Stimulated activated CD4-positive, alpha-beta T cell treated with anti-CD3 and anti-CD28 coated beads, Interleukin-1b, Interleukin-23, amount 100 ng/mL, for 1 hour (primary cell): ENCODE data around the gene ARL5A.

Experiments
- DNase-seq, 2 donors: peaks; one replicate each; pipeline ENCODE4 v3.0.0-alpha.2; 2020; ENCODE audit warnings: low read depth in 2 of 2

The ARL5A gene

DNA sequence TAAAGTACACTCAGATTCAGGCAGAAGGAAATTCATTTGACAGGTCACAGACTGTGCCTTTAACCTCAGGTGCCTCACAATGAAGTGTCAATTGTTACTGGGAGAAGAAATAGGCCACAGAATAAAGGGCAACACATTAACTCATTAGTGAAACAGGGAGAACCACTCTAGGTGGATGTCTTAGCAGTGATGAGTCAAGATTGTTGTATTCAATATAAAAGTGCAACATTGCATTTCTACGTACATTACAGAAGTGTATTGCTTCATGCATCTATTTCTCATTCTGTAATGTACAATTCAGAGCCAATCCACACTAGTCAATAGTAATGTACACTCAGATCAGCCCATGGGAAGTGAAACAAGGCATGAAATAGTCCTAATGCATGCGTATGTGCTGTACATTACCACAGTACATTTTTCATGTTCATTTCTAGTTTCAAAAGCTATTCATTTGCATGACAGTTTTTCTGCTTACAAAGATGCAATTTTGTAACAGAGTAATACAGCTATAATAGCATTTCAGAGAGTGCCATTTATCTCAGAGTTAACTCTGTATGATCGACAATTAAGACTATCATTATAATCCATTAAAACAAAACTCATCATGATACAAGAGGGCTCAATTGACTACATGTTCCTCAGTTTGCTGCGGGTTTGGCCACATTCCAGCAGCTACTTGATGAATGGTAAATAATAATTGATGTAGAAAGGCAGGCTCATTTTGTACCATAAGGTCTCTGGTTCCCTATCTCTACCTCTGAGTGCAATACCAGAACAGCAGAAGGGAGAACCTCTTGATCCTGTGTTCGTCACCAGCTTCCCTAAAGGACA is 12.2 kb upstream of the ARL5A start:
- no peak for DNase-seq

DNA sequence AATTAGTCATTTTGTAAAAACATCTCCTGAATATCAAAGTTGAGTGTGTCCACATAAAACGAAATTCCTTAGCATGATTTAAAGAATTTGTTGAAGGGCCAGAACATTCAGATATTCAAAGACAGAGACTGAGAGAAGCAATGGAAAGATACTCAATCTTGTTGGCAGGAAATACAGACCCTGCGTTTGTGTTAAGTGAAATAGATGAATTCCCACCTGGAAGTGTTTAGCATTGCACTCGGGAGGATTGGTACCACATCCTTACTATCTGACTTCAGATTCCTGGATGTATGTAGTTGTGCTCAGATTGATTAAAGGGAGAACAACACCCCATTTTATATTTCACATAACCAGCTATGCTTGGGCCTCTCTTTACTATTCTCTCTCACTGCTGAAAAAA is 9.7 kb upstream of the ARL5A start:
- no peak for DNase-seq

DNA sequence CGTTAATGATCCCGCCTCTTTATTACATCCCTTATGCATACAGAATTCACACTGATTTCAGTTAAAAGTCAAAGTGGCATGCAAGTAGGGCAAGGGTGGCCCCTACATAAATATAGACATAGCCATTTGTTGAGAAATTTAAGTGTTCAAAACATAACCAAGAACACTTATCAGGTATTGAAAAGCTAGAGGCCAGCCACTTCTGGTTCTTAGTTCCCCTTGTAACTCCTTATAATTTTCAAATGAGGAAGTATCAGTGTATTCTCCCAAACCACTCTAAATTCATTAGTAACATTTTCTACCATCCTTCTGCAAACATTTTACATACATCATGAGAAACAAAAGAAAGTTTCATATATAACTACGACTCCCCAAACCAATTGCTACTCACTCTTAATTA is 5.8 kb upstream of the ARL5A start:
- no peak for DNase-seq

DNA sequence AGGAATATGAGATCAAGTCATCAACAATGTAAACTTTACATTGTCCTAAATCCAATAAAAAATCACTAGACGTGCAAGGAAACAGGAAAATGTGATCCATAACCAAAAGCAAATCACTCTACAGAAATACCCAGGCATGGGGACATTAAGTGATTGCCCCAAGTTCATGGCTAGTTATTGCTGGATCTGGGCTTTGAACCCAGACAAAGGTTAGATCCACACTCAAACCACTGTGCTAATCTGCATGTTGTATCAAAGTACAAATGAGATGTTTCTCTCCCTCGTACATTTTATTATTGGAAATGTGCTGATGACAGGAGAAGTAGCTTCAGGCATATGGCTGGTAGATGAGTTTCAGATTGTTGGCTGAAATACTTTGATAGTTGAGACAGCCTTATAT is 2.7 kb upstream of the ARL5A start:
- DNase-seq, result no peak

DNA sequence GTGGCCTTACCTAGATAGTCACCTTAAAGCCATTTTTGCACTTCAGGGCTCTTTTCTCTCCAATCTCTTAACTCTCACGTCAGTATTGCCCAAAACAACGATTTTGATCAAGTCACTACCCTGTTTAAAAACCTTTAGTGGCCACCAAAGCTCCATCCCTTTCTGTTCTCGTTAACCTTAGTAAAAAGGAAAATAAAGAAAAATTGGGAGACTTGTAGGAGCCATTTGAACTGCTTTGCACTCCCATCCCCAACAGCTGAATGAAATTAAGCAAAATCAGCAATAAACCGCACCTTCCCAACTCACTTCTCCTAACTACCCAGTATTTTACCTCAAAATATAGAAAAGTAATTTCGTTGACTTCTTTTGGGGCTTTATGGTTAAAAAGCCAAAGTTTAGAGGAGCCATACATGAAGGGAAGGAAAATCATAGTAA is 686 bp upstream of the ARL5A start:
- no peak for DNase-seq

DNA sequence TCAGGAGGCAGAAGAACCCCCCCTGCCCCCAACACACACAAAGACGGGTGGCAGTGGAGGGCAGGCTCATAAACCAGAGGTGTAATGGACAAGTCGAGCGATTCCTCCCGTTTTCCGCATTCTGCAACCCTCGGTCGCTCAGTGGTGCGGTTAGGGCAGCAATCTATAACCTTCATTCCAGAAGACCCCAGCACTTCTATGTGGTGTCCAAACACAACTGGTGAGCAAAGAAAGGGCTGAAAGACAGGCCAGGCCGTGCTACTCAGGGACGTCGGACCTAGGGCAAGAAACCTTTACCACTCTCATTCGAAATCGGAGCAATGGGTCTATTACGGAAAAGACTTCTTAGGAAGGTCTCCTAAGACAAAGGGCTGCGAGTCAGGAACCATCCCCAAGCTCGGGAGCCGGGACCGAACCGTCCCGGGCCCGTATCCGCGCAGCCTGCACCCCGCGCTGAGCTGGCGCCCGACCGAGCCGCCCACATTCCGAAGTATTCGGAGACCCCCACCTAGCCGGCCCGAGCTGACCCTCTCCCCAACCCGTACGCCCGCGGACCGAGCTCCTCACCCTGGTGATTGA is 568 bp downstream of the ARL5A start:
- DNase-seq, result no peak

DNA sequence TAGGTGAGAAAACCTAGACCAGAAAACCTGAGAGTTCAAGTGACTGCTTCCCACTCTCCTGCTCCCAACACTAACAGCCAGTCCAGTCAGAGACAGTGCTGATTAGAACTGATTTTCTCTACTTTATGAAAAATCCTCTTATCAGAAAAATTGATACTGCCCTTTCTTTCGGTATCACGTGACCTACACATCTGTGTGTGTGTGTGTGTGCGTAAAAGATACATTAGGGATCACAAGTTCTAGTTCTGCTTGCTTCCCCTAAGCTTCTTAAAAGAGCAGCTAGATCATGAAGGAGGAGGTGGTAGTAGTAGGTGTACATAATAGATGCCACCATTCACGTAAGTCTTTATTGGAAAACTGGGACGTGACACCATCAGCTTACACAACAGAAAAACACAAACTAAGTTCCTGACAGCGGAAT is 1.5 kb downstream of the ARL5A start:
- DNase-seq, result no peak

DNA sequence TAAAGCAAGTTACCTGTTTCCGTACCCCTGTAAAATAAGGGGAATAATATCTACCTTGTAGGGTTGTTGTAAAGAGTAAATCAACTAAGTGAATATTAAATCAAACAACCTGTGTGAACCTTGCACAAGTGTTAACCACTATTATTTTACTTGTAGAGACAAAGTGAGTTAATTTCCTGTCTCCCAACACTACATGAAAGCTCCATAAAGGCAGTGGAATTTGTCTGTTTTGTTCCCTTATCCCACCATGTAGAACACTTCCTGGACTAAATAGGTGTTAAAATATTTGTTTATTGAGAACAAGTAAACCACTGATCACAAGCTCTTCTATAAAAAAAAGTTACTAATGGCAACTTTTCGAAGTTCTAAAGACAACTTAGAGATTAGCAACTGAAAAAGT is 3.3 kb downstream of the ARL5A start:
- DNase-seq, result no peak

DNA sequence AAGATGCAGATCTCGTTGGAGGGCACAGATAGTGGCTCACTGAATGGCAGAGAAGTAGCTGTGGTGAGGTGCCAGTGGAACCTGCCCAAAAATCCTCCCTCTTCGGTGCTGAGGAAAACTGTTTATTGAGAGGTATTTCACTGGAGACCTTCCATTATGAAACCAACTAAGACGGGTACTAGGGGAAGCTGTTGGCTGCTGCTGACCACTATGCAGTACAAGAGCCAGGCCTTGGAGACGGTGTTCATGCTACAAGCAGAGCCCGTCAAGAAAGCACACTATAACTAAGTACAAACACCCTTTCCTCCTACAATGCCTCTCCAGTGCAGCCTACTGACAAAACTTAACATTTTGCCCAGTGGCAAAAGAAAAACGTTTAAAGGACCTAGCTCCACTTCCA is 4.6 kb downstream of the ARL5A start:
- no peak for DNase-seq

DNA sequence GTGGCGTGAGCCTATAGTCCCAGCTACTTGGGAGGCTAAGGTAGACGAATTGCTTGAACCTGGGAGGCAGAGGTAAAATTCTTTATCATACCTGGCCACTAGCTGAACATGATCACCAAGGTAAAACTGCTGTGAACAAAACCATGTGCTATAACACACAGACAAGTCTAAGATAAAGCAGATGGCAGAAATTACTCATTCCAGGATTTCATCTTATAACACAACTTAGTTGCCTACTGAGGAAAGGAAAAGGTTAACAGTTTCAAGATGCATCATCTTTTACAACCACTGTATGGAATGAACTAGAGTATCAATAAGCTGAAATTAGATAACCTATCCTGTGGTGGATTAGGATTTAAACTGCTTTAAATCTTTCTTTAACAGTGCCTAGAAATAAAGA is 8.3 kb downstream of the ARL5A start:
- no peak for DNase-seq

DNA sequence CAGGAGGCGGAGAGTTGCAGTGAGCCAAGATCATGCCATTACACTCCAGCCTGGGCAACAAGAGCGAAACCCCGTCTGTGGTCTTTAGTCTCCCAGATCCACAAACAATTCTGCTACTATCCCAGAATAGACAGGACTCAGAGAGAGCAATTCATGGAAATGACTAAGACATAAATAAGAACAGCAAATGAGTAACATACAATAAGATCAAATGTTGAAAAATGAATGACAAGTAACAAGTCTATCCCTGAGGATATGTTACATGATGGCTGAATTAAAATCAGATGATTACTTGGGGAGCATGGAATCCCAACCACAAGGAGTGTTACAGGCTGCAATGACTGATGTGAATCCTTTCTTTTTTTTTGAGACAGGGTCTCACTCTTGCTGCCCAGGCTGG is 10.3 kb downstream of the ARL5A start:
- no peak for DNase-seq

DNA sequence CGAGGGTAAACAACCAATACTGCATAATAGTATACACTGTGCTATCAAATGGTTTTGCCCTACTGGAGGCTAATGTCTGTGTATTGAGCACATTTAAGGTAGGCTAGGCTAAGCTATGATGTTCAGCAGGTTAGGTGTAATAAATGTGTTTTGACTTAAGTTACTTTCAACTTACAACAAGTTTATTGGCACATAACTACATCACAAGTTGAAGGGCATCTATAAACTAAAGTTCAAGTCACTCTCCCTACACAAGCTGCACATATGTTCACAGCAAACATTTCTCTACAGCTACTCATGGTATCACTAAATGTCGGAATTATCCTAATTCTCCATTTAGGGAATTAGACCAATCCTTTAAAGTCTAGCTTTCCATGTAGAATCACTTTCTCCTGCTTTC is 11.4 kb downstream of the ARL5A start:
- no peak for DNase-seq

DNA sequence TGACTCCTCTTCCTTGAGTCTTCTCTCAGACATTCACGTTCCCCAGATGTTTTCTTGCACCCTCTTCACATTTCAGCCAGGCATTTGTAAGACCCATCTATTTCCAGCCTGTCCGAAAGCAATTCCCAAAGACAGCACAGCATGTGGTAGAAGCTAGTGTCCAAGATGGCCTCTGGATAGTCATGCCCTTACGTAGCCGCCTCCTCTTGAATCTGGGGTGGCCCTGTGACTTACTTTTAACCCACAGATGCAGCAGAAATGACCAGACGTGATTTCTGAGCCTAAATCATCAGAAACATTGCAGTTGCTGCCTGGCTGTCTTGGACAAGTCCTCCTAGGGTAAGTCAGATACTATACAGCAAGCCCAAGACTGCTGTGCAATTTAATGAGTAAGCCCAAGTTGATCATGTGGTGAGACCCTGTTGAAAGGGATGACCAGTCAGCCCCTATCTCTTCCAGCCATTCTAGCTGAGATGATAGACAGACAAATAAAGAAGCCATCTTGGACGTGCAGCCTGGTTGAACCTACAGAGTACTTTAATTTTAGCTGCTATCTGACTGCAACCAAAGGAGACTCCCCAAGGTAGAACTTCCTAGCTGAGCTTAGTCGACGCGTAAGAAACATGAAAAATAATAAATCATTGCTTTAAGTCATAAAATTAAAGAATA is 12.3 kb downstream of the ARL5A start:
- DNase-seq, result no peak

DNA sequence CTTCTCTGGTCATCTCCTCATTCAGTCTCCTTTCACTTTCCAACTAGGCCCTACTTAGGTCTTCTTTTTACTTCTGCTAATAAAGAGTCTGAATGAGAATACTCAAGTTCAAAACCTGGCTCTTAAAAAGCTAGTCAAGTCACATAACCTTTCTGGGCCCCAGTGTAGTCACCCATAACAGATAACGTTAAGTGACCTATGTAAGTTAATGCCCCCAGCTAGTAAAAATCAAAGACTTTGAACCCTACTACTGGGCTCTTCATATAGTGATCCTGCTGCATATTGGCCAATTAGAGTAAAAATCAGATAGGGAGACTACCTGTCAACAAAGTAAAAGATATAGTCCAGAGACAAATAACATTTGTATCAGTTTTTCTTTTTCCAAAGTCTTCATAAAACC is 17.7 kb downstream of the ARL5A start:
- no peak for DNase-seq

DNA sequence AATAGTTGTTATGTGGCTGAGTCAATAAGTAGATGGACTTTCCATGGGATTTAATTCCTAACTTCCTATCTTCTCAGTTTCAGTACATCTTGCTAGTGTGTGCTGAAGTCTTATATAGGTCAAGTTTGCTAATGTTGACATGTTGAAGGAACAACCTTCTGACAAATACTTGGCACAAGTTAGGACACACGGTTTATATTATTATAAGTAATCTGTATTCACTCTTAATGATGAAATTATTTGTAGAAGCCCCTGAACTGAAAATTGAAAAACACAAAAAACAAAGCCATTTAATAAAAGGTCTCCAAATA is 19.2 kb downstream of the ARL5A start:
- no peak for DNase-seq

DNA sequence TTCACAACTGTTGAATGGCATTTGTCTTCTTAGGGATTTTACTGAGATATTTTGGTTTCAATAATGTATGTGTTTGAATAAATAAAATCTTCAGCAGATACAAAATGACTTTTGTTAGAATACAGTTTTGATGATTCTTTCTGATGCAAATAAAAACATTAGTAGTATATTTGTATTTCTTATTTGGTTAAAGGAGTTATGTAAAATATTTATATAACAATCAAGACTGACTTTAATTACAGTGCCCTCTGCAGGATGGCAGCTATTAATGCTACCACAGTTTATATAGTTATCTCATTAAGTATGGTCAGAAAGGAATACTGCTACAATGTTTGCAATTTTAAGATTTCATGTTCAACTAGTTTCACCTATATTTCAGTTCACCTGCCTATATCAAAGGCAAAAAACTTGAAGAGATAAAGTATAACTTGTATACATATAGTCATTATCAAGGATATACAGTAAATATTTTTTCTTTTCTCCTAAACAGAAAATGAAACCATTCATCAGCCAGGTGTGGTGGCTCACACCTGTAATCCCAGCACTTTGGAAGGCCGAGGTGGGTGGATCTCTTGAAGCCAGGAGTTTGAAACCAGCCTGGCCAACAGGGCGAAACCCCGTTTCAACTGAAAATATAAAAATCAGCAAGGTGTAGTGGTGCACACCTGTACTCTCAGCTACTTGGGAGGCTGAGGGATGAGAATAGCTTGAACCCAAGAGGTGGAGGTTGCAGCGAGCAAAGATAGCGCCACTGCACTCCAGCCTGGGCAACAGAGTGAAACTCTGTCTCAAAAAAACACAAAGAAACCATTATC is 19.8 kb downstream of the ARL5A start:
- DNase-seq, result no peak

DNA sequence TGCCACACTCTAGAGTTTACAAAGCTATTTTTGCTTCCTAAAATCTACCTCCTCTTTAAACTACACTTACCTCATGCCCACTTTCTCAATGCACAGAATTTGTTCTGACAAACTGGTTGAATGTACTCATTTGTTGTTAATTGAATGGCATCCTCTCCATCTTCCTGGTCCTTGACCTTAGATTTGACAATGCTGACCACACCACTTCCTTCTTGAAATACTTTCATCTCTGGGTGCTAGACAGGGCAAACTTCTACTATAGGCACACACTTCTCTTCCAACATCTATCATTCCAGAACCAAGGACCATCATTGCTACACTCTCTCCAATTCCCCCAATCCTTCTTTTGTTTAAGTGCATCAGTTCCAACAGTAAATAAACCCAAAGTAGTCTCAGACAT is 22.3 kb downstream of the ARL5A start:
- DNase-seq, result no peak

DNA sequence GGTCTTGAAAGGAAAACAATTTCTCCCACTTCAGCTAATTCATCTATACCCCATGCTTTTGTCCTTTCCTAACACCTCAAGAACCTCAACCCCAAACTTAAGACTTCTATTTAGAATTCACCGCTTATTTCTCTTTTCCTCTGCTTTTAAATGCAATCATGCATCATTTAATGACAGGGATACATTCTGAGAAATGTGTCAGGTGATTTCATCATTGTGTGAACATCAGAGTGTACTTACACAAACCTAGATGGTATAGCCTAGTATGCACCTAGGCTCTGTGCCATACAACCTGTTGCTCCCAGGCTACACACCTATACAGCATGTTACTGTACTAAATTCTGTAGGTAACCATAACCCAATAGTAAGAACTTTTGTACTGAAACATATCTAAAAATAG is 22.9 kb downstream of the ARL5A start:
- no peak for DNase-seq

DNA sequence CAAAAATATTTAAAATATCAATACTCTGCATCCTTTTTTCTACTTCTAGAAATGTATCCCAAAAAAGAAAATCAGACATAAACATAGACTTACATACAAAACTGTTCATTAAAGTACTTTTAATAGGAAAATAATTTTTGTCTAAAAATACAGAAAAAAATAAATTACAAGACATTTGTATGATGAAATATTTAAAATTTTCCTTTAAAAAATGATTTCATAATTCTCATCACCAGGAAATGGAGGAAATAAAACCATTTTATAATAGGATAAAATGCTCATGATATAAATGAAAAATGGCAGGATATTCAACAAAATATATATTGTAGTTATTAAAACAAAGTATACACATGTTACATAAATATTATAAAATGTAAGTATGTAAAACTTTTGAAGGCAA is 24.4 kb downstream of the ARL5A start:
- DNase-seq, result no peak

DNA sequence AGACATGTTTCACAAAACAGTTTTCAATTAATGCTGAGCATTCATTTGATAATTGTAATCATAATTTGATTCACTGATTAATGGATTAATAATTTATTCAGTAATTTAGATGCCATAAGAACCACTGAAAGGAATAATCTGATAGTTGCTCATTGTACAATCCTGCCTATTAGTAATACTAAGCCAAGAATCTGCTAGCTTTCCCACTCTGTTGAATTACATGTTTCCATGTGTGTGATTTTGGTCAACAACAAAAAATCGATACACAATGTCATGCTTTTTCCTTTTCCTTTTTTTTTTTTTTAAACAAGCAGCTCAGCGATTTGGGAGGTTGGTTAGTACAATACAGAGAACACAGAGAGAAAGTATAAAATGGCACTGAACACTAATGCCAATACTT is 25.9 kb downstream of the ARL5A start:
- DNase-seq, result no peak

DNA sequence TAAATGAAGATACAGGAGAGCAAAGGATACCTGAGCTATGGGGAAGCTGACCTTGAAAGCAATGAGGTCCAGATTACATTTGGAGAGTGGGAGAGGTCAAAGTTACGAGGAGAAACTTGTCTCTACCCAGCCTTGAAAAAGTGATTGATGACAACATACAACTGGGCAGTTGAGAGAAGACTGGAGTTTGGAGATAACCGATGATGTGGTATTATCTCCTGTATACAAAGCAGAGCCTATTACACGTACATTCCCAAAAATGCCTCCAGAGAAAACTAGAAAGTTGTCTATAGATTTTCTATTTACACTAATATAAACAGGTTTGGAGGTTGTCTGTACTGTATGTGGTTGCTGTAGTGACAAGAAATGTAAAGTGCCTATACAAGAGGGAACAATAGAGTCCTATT is 28.3 kb downstream of the ARL5A start:
- no peak for DNase-seq

DNA sequence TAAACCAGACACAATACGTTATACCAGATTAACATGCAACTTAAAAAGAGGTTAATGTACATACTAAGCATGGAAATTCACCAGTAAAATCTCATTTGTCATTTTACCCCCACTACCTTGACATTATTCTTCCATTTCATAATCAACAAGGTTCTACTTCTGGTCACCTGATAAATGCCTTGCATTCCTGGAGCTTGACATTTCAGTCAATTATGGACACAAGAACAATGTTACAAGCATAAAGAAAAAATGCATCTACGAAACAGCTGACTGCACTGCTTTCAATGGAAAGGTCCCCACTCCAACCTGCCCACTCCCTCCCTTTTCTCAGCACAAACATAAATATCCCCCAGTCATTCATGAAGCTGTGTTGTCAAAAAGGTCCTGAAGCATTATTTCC is 31.4 kb downstream of the ARL5A start:
- DNase-seq, result no peak
